CD4-positive, alpha-beta T cell (primary cell): ENCODE data around the gene NNMT. TPM values are rescaled to one million over a fixed set of nuclear protein-coding genes. Genes with fewer than 3 reads are reported as not detected.

Experiments
- ATAC-seq: fragments of 200-7000 bp; cut with Tn5 transposase; one replicate; pipeline ENCODE4 v1.10.0; 2022; ENCODE audit warnings: mild to moderate bottlenecking; ENCODE audit not compliant: poor library complexity
- CTCF ChIA-PET: fragments of 350-600 bp; sonication (Branson Sonifier 250); formaldehyde crosslinking; loops from one replicate; lab custom pipeline; 2021; ENCODE audit warnings: antibody characterized with exemption, inconsistent platforms; lab: Charles Lee
- POLR2A ChIA-PET: fragments of 350-600 bp; sonication (Branson Sonifier 250); formaldehyde crosslinking; loops from one replicate; lab custom pipeline; 2021; ENCODE audit warnings: antibody characterized with exemption, inconsistent platforms; lab: Charles Lee
- DNase-seq, 14 experiments: peaks; one replicate each; pipeline ENCODE4 v3.0.0-alpha.2; 2013 to 2020; ENCODE audit warnings: mixed read lengths in 2 of 14
- H3K27ac ChIP-seq, 2 donors: one replicate each; pipeline versions ENCODE4 v1.5.1 to v1.7.0; 2013; ENCODE audit warnings: low read length in 2 of 2, low read depth in 1 of 2, mild to moderate bottlenecking in 1 of 2
- H3K27me3 ChIP-seq, 2 experiments: 1 replicate in 1 of 2; 2 replicates in 1 of 2; pipeline versions ENCODE4 v1.6.1 to v1.7.0; 2013; ENCODE audit warnings: low read length in 2 of 2, control low read depth in 1 of 2, mild to moderate bottlenecking in 1 of 2, moderate library complexity in 1 of 2; ENCODE audit not compliant: insufficient read depth in 2 of 2, control insufficient read depth in 1 of 2
- H3K36me3 ChIP-seq: one replicate; pipeline ENCODE4 v1.6.1; 2013; ENCODE audit warnings: low read length, control low read depth; ENCODE audit not compliant: insufficient read depth
- H3K4me1 ChIP-seq: one replicate; pipeline ENCODE4 v1.6.1; 2013; ENCODE audit warnings: low read length, control low read depth; ENCODE audit not compliant: insufficient read depth
- H3K4me3 ChIP-seq: one replicate; pipeline ENCODE4 v1.5.1; 2013; ENCODE audit warnings: mild to moderate bottlenecking, low read length, moderate library complexity
- H3K9me3 ChIP-seq, 2 experiments: 1 replicate in 1 of 2; 2 replicates in 1 of 2; pipeline versions ENCODE4 v1.6.1 to v1.7.0; 2013; ENCODE audit warnings: low read length in 2 of 2, mild to moderate bottlenecking in 2 of 2, control low read depth in 1 of 2, moderate library complexity in 1 of 2; ENCODE audit not compliant: control insufficient read depth in 1 of 2, insufficient read depth in 1 of 2
- H3K27ac Mint-ChIP-seq: one replicate; pipeline ENCODE4 v1.8.0; 2020; ENCODE audit warnings: mixed read lengths
- H3K27me3 Mint-ChIP-seq: one replicate; pipeline ENCODE4 v1.8.0; 2021; ENCODE audit warnings: mixed read lengths
- H3K36me3 Mint-ChIP-seq: one replicate; pipeline ENCODE4 v1.8.0; 2021; ENCODE audit warnings: low read depth, mixed read lengths
- H3K4me1 Mint-ChIP-seq: one replicate; pipeline ENCODE4 v1.8.0; 2021; ENCODE audit warnings: low read depth, mixed read lengths
- H3K4me3 Mint-ChIP-seq: one replicate; pipeline ENCODE4 v1.8.0; 2020; ENCODE audit warnings: mild to moderate bottlenecking, mixed read lengths
- H3K9me3 Mint-ChIP-seq: one replicate; pipeline ENCODE4 v1.8.0; 2020; ENCODE audit warnings: mixed read lengths
- CTCF ChIP-seq: fragments of 200-600 bp; IDR thresholded peaks from one replicate; pipeline ENCODE4 v1.8.0; 2022; ENCODE audit warnings: antibody characterized with exemption, mild to moderate bottlenecking
- intact Hi-C, 2 experiments: fragments of 100-400 bp; cut with DNase I in 1 of 2; cut with micrococcal nuclease in 1 of 2; formaldehyde crosslinking; loops; one replicate each; pipeline versions ENCODE4 v1.15.1 to v1.9.0; 2023 to 2025; cut with DNase I, micrococcal nuclease
- total RNA-seq, 174 experiments: library from RNA in 2 of 174; stranded (reverse) in 2 of 174; gene quantifications; one replicate each; pipeline ENCODE4 v1.2.3 and lab custom pipeline; 2021 to 2026

NNMT gene
- total RNA-seq, 2 experiments from 2014 or later, result not detected

GRCh38 chr11:114298710-114299109 is 2.5 kb downstream of the NNMT start:
- POLR2A ChIA-PET, result no interaction called here
- H3K4me1 Mint-ChIP-seq, result no peaks in the 10 kb centered on the region
- H3K36me3 ChIP-seq, result no peaks in the 10 kb centered on the region
- no peak for ATAC-seq
- intact Hi-C loops, result no loop called here
- peaks cover 8% of the 10 kb centered on the region for H3K9me3 Mint-ChIP-seq
- no peak overlapping the region for H3K27ac ChIP-seq
- no peaks in the 10 kb centered on the region for H3K4me1 ChIP-seq
- H3K27me3 Mint-ChIP-seq, result peaks cover 27% of the 10 kb centered on the region
- H3K4me3 Mint-ChIP-seq, result no peak overlapping the region
- no peak for DNase-seq
- CTCF ChIA-PET, result no interaction called here
- no peak overlapping the region for H3K27ac Mint-ChIP-seq
- no peaks in the 10 kb centered on the region for H3K36me3 Mint-ChIP-seq
- H3K27me3 ChIP-seq, result peaks cover 0 to 3% of the 10 kb centered on the region in 2 experiments
- H3K4me3 ChIP-seq, result no peak overlapping the region
- H3K9me3 ChIP-seq, result peaks cover 0 to 6% of the 10 kb centered on the region in 2 experiments
- no peak for TF ChIP-seq CTCF

- Mint-ChIP-seq H3K4me1 (no peaks in the 10 kb centered on the region), H3K27ac (no peak overlapping the region), H3K9me3 (peaks cover 8% of the 10 kb centered on the region), H3K36me3 (no peaks in the 10 kb centered on the region), H3K4me3 (no peak overlapping the region), H3K27me3 (peaks cover 23% of the 10 kb centered on the region)
- peaks cover 0 to 6% of the 10 kb centered on the region in 2 experiments for H3K9me3 ChIP-seq
- TF ChIP-seq CTCF, result no peak
- H3K36me3 ChIP-seq, result no peaks in the 10 kb centered on the region
- intact Hi-C loops, result no loop called here
- peaks cover 0 to 5% of the 10 kb centered on the region in 2 experiments for H3K27me3 ChIP-seq
- CTCF ChIA-PET, result no interaction called here
- no peaks in the 10 kb centered on the region for H3K4me1 ChIP-seq
- POLR2A ChIA-PET, result no interaction called here
- DNase-seq (no peak), ATAC-seq (no peak)
- no peak overlapping the region for H3K4me3 ChIP-seq
- no peak overlapping the region for H3K27ac ChIP-seq
Measured at GRCh38 chr11:114301088-114301487, 4.9 kb downstream of the NNMT start.

GRCh38 chr11:114301927-114302326 is 5.7 kb downstream of the NNMT start:
- intact Hi-C loops, result no loop called here
- no peaks in the 10 kb centered on the region for H3K36me3 Mint-ChIP-seq
- no peak overlapping the region for H3K27ac ChIP-seq
- no peaks in the 10 kb centered on the region for H3K4me1 ChIP-seq
- H3K27me3 Mint-ChIP-seq, result peaks cover 32% of the 10 kb centered on the region
- no peaks in the 10 kb centered on the region for H3K36me3 ChIP-seq
- peaks cover 0 to 3% of the 10 kb centered on the region in 2 experiments for H3K27me3 ChIP-seq
- H3K9me3 ChIP-seq, result peaks cover 0 to 6% of the 10 kb centered on the region in 2 experiments
- peaks cover 8% of the 10 kb centered on the region for H3K9me3 Mint-ChIP-seq
- POLR2A ChIA-PET, result no interaction called here
- no peak for DNase-seq
- H3K4me1 Mint-ChIP-seq, result no peaks in the 10 kb centered on the region
- ATAC-seq, result no peak
- no peak for TF ChIP-seq CTCF
- no peak overlapping the region for H3K27ac Mint-ChIP-seq
- CTCF ChIA-PET, result no interaction called here
- H3K4me3 ChIP-seq, result no peak overlapping the region
- H3K4me3 Mint-ChIP-seq, result no peak overlapping the region
